ENCODE results near the gene USP47.
A peak's percentile ranks its signal among the peaks of the same experiment; 100 is the strongest.

The USP47 gene

DNA sequence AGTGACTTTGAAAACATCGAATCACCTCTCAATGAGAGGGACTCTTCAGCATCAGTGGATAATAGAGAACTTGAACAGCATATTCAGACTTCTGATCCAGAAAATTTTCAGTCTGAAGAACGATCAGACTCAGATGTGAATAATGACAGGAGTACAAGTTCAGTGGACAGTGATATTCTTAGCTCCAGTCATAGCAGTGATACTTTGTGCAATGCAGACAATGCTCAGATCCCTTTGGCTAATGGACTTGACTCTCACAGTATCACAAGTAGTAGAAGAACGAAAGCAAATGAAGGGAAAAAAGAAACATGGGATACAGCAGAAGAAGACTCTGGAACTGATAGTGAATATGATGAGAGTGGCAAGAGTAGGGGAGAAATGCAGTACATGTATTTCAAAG is 100.9 kb downstream of the USP47 start:
- DNase-seq = no peak

DNA sequence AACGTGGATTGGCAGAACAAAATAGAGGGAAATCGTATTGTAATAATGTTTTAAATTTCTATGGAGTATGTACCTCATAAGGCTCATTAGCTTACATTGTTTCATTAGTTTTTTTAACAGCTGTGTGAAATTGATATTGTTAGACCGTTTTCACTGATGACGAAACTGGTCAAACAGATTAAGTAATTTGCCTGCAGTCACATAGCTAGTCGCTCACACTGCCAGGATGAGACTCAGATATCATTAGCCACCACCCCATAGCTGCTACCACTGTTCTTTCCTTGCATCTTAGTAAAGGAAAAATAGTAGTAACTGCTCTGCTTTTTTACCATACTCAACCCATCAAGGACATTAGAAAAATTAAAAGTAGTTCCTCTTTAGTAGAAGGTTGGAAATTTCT is 102.7 kb downstream of the USP47 start:
- DNase-seq = no peak

DNA sequence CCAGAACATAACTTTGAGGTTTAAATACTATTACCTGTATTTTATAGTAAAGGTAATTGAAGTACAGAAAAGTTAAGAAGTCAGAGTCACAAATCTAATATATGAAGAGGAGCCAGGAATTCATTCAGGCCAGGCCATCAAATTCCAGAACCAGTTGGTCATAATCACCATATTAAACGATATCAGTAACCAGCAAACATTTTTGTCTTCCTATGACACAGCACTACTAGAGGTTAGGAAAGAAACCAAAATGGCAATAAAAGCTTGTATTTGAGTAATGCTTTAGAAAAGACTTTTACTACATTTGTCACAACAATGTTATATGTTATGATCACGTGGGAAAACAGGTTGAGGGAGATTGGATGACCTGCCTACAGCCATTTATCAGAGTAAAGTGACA is 104.4 kb downstream of the USP47 start:
- no peak for DNase-seq

DNA sequence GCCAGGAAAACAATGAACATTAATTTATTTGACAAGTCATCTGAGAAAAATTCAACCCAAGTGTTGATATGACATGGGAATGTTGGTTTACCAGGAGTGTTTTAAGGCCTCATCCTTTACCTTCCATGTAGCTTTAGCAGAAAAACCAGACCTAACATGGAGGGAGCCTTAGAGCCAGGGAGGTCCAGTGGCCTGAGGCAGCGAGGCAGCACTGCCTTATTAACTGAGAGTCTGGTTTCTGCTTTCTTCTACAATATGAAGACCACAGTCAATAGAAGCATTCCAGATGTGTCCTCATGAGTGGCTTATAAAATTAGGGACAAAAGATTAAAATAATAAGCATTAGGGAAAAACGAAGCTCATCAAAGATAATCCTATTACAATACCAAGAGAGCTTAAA is 105.1 kb downstream of the USP47 start:
- DNase-seq = no peak

DNA sequence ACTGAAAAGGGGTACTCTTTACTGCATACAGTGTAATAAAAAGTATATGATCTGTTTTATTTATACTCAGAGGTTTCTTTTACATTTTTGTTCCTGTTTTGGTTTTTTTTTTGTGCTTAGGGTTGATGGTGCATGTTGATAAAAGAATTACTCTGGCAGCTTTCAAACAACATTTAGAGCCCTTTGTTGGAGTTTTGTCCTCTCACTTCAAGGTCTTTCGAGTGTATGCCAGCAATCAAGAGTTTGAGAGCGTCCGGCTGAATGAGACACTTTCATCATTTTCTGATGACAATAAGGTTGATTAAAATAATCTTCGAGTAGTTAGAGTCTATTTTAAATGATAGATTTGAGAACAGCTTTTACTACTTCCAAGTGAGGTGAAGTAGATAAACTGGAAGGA is 106.1 kb downstream of the USP47 start:
- DNase-seq = no peak

DNA sequence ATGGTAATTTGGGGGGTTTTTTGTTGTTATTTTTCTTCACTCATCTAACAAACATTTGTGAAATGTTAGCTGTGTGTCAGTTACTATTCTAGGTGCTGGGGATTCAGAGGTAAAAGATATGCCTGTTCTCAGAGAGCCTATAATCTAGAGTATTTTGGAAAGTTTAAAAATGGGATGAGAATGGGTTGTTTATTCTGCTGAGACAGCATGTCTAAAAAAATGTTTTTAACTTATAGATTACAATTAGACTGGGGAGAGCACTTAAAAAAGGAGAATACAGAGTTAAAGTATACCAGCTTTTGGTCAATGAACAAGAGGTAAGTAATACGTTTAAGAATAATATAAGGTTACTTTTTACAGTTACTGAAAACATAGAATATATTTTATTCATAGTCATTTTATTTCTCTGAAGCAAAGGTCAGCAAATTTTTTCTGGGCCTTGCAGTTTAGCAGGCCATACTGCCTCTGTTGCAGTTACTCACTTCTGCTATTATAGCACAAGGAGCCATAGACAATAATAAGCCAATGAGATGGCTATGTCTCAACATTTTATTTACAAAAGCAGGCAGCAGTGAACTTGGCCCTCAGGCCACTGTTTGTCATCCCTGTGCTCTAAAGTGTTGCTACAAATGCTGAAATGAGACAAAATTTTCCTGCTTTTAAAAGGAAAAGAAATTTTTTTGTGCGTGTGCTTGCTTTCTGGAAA is 106.6 kb downstream of the USP47 start:
- DNase-seq = no peak

DNA sequence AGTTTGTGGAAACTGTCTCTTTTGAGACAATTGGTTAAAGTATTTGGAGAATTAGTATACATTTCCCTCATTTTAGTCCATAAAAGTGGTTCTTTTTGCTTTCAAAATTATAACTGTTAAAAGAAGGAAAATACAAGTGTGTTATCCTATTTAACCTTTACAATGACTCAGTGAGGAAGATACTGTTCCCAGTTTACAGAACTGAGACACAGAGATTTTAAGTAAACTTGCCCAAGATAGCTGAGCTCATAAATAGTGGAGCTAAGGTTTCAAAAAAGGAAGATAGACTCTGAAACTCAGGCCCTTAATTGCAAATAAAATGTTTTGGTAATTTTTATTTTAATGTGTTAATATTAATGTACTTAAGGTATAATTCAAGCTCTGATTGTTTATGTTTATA is 107.7 kb downstream of the USP47 start:
- no peak for DNase-seq

DNA sequence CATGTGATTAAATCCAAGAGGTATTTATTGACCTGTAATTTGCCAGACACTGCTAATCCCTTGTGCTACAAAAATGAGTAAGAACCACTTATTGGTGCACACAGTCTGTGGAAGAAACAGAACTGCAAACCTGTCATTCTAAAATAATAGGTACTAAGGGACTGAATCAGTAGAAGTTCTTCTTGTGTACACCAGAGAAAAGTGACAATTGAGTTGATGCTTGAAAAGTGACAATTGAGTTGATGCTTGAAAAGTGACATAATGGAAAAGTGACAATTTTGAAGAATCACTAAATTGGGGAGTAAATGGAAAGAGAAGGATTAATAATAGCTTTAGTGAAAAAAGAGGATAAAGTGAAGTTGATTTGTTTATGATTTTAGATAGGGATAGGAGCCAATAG is 110.3 kb downstream of the USP47 start:
- DNase-seq = no peak

DNA sequence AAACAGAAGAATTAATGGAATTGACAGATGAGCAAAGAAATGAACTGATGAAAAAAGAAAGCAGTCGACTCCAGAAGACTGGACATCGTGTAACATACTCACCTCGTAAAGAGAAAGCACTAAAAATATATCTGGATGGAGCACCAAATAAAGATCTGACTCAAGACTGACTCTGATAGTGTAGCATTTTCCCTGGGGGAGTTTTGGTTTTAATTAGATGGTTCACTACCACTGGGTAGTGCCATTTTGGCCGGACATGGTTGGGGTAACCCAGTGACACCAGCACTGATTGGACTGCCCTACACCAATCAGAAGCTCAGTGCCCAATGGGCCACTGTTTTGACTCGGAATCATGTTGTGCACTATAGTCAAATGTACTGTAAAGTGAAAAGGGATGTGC is 114.2 kb downstream of the USP47 start:
- no peak for DNase-seq

DNA sequence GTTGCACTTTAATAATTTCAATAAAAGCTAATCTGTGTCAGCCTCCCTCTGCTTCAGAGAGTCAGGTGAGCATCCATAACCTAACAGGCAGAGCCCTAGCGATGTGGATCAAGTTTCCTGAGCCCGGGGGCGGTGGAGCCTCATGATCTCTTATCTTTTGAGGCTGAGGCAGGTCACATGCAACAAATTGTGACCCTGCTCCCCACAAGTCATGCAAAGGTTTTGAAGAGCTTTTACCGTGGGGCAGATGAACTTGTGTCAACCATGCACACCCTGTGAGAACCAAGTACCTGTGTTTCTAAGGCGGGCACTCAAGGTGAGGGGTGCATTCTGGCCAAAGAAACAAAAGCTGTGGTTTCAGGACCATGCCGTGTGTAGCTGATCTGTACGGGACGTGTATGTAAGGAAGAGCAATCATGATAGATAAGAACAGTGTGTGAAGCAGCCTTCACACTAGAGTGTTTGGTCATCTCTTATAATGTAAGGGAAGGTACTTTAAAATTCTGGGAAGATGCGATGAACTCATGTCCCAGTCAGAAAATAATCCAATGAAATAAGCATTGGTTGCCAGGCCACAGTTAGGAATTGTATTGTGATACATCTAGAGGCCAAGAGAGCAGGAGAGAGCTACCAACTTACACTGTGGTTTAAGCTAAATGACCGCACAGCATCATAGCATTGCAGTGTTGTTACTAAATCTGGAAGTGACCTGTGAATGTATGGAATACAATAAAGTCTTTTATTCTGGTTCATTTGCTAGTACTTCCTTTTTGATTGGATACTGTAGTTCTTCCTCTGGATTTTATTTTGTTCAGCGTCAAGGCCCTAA is 116.8 kb downstream of the USP47 start:
- no peak for DNase-seq

DNA sequence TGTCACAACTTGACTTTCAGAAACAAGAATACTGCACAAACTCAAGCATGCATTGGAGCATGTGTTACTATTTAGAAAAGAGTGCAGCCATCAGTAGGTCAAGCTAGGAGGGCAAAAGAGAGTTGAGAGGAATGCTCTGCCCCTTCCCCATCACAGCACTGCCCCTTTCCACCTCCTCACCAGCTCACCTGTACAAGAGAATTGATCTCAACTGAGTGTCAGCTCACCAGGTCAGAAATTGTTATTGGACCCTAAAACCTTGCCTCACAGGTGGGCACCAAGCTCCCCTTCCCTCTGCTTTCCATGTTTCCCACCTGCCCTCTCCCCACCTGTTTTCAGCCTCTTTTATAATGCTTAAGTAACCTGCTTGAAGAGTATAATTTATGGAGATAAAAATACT is 117.8 kb downstream of the USP47 start:
- no peak for DNase-seq

DNA sequence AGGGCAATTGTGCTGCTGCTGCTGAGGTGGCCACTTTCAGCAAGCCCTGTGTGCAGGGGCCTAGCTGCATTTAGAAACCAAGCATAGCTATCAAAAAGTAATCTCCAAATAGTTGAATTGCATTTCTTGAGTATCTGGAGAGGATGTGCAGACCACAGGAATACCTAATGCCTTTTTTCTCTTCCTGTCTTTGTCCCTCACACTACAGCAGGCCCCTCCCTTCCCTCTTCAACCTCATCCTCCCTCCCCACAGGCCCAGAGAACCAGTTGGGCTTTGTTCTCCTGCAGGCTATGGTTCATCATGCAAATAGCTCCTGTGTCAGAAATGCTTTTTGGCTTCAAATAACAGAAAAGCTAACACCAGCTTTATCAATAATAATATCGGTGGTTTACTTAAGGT is 118.9 kb downstream of the USP47 start:
- DNase-seq = no peak

DNA sequence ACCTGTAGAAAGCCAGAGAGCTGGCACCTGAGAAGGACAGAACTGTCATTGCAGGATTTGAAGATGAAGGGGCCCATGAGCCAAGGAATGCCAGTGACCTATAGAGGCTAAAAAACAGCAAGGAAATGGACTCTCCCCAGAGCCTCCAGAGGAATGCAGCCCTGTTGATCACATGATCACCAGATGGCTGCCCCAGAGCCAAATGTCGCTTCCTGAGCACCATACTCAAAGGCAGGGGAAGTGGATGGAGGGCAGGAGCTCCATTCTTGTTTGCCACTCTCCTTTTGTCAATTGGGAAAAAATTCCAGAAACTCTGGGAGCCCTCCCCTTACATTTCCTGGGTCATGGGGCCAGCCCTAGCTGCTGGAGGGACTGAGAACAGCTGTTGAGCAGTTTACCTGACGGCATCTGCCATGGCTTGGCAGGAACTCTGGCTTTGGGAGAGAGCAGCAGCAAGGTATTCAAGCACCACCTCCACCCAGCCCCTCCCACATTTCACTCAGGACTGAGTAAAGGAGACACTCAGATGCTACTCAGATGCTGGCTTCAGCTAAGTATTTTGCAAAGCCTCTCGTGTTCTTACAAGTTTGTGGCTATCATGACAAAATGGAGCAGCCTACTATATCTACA is 119.7 kb downstream of the USP47 start:
- DNase-seq = no peak

DNA sequence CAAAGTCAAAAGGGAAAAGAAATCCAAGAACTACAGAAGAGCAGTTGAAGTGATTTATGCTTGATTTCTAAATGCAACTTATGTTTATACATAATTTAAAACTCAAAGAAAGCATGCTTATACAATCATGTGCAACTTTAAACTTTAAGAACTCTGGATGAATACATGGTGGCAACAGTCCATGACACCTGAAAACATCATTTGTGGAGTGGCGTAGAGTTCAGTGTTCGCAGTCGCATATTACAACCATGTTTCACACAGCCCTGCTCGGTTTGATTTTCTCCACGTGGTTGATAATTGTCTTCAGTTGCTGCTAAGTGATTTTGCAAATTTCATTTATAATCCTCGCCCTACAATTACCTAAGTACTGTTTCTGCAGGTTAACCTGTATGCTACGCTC is 121.3 kb downstream of the USP47 start:
- DNase-seq = no peak

DNA sequence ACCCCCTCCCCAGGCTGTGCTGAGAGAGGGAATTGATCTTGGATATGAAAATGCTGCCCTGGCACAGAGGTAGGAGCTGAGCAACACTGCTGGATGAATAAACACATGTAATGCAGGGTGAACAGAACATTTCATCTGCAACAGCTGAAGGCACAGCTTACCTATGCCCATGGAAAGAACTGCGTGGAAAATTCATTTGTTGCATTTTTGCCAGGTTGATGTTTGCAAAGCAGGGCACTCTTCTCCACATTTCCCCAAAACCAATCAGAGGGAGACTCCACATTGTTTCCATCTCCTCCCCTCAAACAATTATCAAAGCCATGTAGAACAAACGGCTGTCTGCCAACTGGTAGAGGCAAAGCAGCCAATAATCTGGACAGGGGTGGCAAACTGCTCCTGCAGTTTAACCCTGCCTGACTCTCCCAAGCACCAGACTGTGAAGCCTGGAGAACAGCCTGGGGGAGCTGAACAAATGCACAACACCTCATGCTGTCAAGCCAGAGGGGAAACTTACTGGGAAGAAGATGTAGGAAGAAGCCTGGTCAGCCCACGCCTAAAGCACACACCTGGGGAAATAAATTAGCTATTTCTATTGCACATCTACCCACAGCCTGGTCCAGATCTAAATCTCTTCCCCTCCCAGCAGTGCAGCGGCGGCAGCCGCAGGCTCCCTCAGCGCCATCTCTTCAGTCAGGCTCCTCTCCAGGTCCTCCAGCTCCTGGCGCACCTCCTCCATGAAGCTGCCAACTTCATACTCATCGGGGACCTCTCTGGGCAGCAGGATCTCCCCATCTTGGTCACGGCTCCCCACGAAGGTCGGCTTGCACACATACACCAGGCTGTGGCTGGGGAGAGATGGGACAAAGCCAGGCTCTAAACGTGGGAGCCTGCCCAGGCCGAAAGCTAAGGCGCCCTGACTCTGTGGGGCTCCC is 122.3 kb downstream of the USP47 start:
- no peak for DNase-seq

DNA sequence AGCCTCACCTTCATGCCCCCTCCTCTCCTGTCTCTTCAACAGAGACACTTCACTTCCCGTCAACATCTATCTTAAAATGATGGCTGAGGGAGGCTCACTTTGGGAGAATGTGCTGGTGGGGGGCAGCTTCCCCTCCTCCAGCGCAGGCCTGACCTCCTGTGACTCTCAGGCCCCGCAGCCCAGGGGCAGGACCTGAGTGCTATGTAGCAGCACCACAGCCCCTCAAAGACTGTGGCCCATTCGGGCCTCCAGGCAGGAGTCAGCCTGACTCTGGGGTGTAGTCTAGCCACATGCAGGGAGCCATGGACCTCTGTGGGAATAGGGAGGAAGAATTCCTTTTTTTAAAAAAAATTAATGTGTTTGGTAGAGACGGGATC is 123.0 kb downstream of the USP47 start:
- DNase-seq = no peak

DNA sequence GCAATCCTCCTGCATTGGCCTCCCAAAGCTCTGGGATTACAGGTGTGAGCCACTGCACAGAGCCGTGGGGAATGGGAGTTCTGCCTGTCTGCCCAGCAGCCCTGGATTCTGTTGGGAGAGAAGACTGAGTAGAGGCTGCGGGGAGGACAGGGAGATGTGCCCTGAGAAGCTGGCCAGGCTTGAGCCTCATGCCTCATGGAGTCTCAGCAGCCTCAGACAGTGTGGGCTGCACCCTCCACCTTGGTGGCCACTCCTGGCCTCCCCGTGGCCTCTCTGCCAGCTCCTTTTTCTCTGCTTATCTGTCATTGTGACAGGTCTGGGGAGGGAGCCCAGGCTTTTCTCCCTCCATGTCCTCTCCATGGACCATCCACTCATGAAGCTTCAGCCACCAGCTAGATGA is 123.4 kb downstream of the USP47 start:
- DNase-seq = no peak

DNA sequence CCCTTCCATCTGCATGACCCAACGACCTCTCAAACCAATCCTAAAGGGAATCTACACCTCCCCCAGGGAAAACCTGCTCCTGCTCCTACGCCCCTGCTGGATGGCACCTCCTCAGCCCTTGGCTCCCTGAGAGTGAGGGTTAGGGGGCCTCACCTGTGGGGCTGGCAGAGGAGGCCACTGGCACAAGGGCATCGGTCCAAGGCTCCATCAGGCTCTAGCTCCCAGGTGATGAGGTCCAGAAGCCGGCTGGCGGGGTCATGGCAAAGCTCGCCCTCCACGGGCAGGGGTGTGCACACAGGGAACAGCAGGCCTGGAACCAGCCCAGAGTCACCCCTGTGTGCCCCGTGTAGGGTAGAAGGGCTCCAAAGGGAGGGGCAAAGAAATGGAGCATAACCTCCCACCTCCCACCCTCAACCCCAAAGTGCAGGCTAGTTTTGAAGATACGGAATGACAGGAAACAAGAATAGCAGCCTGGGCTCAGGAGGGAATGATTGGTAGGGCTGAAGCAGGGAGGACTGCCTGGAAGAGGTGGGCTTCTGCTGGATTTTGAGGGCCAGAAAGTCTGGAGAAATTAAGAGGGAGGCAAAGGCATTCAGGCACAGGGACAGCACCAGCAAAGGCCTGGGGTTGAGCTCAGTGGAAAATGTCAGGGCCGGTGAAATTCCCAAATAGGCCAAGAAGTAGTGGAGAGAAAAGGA is 124.0 kb downstream of the USP47 start:
- no peak for DNase-seq

DNA sequence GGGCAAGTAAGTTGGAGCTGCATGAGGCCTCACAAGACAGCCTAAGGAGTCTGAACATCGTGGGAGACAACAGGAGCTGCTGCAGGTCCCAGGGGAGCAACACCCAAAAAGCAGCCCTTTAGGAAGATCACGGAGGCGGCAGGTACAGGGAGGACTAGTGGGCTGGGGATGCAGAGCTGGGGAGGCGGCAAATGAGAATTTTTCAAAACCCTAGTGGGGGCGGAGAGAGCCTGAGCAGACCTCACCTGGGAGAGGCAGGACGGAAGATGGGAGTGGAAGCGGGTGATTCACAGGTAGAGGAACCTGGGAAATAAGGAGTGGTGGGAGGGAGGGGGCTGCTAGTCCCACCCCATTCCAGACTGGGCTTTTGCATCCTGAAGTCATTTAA is 124.6 kb downstream of the USP47 start:
- DNase-seq = no peak

DNA sequence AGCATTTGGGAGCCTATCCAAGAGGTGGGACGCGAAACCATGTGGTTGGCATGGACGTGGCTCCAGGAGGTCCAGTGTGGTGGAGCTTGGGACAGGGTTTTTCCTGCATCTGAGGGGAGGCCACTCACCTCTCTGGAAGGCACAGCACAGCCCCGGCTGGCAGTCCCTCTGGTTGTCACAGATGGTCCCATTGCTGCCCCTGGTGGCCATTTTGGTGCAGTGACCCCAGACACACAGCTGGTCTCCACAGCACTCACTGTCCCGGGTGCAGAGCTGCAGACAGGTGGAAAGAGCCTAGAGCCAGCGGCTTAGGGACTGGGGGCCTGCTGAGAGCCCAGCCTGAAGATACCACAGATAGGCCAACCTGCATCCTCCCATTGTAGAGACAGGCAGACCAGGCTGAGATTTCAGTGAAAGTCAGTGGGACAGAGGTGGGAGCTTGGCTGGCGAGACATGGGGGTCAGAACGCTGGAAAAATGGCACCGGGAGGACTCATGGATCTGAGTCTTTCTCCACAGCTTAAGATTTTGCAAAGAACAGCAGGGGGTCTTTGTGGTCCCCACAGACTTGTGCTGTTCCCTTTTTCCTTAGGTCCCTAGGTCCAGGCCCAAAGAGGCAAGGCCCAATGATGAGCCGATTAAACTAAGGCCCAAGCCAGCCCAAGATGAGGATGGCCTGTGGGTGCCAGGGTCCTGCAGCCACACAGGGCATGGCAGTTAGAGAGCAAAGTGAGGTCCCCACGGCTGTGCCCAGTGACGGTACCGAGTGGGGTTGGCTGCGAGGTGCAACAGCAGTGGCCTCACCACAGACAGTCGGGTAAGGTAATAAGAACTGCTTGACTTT is 125.3 kb downstream of the USP47 start:
- DNase-seq = peak; percentile 81

DNA sequence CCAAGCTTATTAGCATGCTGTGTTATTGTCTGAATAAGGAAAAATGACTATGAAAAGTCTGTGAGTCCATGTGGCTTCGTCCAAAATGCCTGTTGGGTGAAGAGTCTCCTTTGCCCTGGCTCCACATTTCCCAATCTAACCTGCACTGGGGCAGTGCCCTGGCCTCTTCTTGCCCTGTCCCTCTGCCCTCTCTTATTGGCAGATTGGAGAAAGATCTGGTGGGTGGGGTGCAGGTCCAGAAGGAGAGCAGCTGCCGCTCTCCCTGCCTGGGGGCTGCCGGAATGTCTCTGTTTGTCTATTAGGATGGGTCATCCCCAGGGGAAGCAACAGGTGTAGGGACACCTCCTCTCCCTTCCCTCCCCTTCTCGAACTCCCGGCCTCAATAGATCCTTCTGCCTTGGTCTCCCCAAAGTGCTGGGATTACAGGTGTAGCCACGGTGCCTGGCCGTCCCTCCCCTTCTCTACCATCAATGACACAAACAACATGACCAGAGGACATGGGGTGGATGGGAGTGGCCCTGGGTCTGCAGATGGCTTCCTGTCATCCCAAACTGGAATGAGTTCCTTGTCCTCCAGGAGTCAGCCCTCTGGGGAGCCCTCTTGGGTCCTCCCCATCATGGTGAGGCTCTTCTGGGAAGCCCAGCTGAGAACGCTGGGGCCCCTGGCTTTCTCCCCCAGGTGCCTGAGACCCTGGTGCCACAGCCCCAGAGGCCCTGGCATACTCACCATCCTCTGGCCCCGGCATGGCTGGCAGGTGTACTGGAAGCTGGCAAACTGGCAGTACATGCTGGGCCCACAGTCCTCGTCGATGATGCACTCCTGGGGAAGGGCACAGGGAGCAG is 126.1 kb downstream of the USP47 start:
- DNase-seq = no peak

Data from OCI-M1 (cell line).